Activated naive CD4-positive, alpha-beta T cell treated with anti-CD3 and anti-CD28 coated beads, Interleukin-2, amount 50 U/mL, for 24 hours (primary cell): Measurements from ENCODE around the gene EEF2KMT.
"Not testable (repeated sequence)": the region's sequence is repeated elsewhere in the genome, so short reads cannot be mapped to it uniquely, and the experiment has no call there.

Experiments
- H3K27ac Mint-ChIP-seq: one replicate; pipeline ENCODE4 v1.8.0; 2021; ENCODE audit warnings: mild to moderate bottlenecking, mixed read lengths
- H3K27me3 Mint-ChIP-seq: one replicate; pipeline ENCODE4 v1.8.0; 2021; ENCODE audit warnings: mixed read lengths
- H3K36me3 Mint-ChIP-seq: one replicate; pipeline ENCODE4 v1.8.0; 2021; ENCODE audit warnings: mixed read lengths
- H3K4me1 Mint-ChIP-seq: one replicate; pipeline ENCODE4 v1.8.0; 2021; ENCODE audit warnings: mixed read lengths
- H3K4me3 Mint-ChIP-seq: one replicate; pipeline ENCODE4 v1.8.0; 2021; ENCODE audit warnings: mild to moderate bottlenecking, mixed read lengths
- H3K9me3 Mint-ChIP-seq: one replicate; pipeline ENCODE4 v1.8.0; 2021; ENCODE audit warnings: mixed read lengths

The EEF2KMT gene

DNA sequence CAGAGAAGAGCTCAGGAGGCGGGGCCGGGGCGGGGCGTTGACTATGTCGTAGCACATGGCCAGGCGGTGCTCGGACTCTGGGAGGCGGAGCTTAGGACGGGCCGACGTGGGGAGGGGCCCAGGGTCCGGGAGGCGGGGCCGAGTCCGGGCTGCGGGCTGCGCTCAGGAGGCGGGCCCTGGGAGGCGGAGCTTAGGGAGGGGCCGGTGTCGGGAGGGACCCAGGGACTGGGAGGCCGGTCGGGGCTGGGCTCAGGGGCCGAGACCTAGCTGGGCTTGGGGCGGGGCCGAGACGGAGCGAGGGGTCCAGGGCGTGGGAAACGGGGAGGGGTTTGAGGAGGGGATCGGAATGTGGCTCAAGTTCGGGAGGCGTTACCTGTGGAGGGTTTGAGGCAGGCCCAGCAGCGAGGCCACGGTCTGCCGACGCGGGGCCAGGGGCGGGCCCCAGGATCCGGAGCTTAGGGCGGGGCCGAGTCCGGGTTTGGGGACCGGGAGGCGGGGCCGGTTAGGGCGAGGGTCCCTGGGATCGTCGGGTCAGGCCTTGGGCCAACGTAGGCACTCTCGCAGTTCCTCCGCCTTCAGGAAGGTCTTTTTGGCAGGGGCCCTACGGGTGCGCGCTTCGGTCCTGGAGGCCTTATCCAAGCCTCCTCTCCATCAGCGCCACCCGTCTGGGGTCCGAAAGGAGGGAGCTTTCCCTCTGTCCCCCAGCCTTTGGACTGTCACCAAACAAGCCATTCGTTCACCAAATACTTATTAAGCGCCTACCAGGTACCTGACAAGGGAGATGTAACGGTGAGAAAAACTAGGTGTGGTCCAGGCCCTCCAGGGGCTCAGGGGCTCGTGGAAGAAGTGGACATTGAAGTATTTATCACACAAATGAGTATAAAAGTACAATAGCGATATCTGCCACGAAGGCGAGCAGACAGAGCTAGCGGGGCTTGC is 895 bp upstream of the EEF2KMT start:
- Mint-ChIP-seq H3K4me3 (peak overlapping the region; percentile 84), H3K4me1 (peaks cover 25% of the 10 kb centered on the region), H3K27ac (peak overlapping the region; percentile 88)
- H3K9me3 Mint-ChIP-seq, H3K27me3 Mint-ChIP-seq, H3K36me3 Mint-ChIP-seq: not testable (repeated sequence)

DNA sequence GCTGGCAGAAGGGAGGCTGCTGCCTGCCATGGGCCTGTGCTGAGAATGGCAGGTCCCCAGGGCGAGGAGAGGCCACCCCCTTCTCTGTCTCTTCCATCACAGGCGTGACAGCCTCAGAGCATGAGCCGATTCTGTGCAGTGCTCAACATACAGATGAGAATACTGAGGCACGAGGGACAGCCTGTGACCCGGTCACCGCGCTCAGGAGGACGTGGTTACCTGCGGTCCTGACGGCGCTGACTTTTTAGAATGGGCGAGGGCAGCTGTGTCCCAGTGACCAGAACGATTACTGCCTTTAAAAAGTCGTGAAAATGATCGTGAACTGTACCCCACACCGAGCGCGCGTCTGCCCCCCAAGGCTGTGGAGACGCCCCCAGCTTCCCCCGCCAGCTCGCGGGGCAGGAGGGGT is 530 bp downstream of the EEF2KMT start:
- Mint-ChIP-seq H3K4me3 (peak overlapping the region; percentile 89), H3K27ac (peak overlapping the region; percentile 91), H3K4me1 (peaks cover 29% of the 10 kb centered on the region)
- not testable (repeated sequence) for H3K9me3 Mint-ChIP-seq, H3K36me3 Mint-ChIP-seq, H3K27me3 Mint-ChIP-seq

DNA sequence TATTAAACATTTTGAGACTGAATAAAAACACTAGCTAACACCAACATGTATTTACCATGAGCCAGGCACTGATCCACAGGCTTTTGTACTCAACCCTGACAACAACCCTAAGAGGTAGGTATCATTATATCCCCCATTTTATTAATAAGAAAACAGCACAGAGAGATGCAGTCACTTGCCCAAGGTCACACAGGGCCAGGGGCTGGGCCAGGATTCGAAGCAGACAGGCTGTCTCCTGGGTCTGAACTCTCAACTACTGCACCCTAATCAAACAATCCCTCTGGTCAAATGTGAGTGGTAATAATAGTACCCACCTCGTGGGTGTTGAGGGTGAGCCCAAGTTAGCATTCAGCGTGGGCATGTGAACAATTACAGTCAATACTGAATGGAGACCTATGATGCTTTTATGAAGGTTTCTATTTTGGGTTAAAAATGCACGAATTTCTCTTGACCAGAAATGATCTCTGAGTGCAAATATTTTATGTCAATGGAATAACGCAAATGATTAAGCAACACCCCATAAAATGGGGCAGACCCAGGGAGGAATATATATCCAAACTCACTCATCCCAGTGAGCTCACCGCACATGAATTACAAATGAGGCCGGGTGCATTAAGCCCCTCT is 1.0 kb downstream of the EEF2KMT start:
- H3K27me3 Mint-ChIP-seq, H3K9me3 Mint-ChIP-seq, H3K36me3 Mint-ChIP-seq: not testable (repeated sequence)
- Mint-ChIP-seq H3K4me3 (peak overlapping the region; percentile 89), H3K4me1 (peaks cover 32% of the 10 kb centered on the region), H3K27ac (peak overlapping the region; percentile 91)

DNA sequence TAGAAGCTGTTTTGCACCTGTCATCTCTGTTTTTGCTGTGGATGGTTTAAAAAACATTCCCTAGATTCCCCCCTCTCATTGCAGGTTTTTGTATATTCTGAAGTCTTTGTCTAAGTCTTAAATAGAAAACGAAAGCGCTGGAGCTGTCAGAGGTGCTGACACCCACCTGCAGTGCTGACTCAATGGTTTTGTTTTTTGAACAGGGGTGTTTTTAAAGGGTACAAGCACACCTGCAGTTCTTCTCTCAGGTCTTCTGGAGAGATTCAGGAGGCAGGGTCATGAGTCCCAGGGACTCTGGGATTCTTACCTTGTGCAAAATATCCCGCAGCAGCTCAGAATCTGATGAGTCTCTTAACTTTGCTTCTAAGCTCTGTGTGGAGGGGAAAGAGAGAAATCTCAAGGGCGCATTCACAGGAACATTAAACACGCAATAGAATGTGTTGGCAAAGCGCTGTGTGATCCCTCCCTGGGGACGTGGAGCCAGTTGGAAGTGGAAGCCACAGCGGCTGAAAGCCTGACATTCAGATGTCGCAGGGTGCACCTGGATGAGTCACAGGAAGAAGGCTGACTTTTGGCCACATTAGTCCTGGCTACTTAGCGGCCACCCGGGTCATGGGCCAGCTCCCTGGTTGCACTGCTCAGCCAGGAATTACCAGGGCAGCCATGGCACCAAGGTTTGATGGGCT is 2.3 kb downstream of the EEF2KMT start:
- not testable (repeated sequence) for H3K27me3 Mint-ChIP-seq, H3K9me3 Mint-ChIP-seq, H3K36me3 Mint-ChIP-seq, H3K4me3 Mint-ChIP-seq
- Mint-ChIP-seq H3K27ac (peak overlapping the region; percentile 62), H3K4me1 (peaks cover 32% of the 10 kb centered on the region)

DNA sequence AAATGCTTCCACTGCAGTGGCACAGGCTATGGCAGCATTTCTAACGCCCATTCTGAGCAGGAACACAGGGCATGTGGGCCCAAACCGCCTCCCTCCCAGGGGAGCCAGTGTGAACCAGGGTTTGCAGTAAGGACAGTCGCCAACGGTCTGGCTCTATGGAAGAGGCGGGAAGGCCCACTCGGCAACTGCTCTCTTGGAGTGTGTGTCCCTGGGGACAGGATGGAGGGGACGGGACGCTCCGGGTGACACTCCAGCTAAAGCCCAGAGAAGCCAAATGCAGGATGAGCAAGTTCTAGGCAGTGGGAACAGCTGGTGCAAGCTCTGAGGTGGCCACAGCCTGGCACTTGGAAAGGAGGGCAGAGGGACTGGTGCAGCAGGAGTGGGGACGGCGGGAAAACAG is 3.8 kb downstream of the EEF2KMT start:
- H3K36me3 Mint-ChIP-seq, H3K27ac Mint-ChIP-seq, H3K27me3 Mint-ChIP-seq, H3K4me3 Mint-ChIP-seq, H3K9me3 Mint-ChIP-seq: not testable (repeated sequence)
- peaks cover 26% of the 10 kb centered on the region for H3K4me1 Mint-ChIP-seq

DNA sequence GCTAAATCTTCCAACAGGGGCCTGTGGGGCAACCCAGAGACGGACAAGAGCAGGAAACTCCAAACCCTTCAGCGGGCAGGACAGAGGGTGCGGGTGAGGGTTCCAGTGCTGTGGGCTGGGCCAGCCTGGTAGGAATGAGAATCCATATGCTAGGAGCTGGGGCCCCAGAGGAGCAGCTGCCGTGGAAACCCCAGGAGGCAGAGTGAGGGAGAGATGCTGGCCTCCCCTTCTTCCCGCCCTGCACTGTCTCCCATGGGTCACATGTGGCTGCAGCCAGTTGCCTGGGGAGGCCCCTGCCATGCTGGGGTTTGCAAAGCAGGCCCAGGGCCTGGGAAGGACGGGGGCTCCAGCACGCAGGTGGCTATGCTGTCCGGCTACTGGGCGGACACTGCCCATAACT is 4.5 kb downstream of the EEF2KMT start:
- not testable (repeated sequence) for H3K4me3 Mint-ChIP-seq, H3K36me3 Mint-ChIP-seq, H3K27me3 Mint-ChIP-seq, H3K9me3 Mint-ChIP-seq, H3K27ac Mint-ChIP-seq
- peaks cover 25% of the 10 kb centered on the region for H3K4me1 Mint-ChIP-seq

DNA sequence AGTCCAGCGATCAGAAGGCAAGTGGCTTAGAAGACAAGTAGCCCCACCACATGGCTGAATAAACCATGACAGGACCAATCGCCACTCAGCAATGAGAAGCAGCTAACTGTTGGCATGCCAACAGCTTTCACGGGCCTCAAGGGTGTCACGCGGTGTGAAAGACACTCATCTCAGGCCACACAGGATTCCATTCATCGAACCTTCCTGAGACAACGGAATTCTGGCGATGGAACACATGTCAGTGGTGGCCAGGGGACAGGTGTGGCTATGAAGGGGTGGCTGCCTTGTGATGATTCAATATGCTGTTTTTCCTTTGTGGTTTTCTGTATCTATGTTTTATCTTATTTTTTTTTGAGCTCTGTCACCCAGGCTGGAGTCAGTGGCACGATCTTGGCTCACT is 7.0 kb downstream of the EEF2KMT start:
- not testable (repeated sequence) for H3K36me3 Mint-ChIP-seq, H3K9me3 Mint-ChIP-seq, H3K27me3 Mint-ChIP-seq, H3K4me3 Mint-ChIP-seq, H3K27ac Mint-ChIP-seq
- peaks cover 14% of the 10 kb centered on the region for H3K4me1 Mint-ChIP-seq

DNA sequence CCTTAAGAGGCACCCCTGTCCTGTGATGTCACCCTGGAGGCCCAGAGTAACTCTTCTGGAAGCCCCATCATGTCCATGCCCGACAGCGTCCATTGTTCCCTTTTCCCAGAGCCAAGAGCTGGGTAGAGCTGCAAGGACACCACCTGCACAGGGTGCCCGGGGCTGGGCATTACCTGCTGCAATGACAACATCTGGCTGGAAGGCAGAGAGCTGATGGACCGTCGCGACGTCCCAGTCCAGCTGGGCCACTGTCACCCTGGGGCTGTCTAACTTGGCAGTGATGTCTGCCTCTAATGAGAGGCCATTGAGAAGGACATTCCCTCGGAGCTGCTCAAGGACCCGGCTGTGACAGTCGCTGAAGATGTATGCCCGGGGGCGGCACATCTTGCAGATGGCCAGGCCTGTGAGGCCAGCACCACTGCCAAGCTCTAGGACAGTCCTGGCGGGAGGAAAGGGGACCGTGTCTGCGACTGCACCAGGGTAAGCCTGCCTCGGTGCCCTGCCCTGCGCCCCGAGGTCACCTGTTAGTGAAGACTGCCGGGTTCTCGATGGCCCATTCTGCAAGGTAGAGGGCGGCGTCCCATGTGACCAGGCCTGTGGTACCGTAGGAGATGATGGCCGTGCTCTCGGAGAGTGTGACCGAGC is 7.6 kb downstream of the EEF2KMT start:
- not testable (repeated sequence) for H3K36me3 Mint-ChIP-seq, H3K4me3 Mint-ChIP-seq, H3K4me1 Mint-ChIP-seq, H3K27me3 Mint-ChIP-seq, H3K27ac Mint-ChIP-seq, H3K9me3 Mint-ChIP-seq

DNA sequence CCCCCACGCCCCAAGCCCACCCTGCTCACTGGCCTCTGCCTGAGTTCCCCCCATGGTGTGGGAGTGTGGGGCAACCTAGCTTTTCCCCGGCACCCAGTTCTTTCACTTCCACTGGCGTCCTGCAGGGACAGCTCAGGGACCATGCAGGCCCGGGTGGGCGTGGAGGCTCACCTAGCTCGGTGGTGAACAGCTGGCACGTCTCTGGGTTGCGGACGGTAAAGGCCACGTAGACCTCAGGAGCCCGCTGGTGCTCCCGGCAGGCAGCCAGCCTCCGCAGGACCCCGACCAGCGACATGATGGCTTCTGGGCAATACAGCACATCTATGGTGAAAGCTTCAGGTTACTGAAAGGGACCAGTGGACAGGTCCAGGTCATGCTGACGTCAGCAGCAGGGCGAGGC is 8.7 kb downstream of the EEF2KMT start:
- not testable (repeated sequence) for H3K36me3 Mint-ChIP-seq, H3K9me3 Mint-ChIP-seq, H3K4me3 Mint-ChIP-seq, H3K4me1 Mint-ChIP-seq, H3K27me3 Mint-ChIP-seq, H3K27ac Mint-ChIP-seq

DNA sequence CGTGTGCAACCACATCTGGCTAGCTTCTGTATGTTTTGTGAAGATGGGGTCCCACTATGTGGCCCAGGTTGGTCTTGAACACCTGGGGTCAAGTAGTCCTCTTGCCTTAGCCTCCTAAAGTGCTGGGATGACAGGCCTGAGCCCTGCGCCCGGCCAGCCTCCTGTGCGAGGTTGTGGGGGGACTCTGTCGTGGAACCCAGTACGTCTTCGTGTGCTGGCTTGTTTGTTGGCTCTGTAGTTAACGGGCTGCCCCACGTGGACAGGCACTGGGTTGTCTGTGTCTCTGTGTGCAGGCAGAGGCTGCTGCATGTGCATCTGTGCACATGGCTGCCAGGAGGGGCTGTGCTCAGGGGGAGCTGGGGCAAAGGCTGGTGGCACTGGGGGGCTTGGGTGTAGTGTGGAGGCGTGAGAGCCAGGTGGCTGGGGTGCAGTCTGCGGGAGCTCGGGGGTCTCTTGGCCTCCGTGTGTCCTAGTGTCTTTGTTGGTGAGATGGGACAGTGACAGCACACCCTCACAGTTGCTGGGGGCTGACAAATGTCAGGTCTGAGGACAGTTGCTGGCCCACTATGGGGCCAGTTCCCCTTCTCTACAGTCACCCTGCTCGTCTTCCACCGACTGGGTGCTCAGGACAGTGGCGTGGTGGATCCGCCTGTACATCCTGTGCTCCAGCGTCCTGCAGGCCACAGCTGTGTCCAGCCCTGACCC is 9.4 kb downstream of the EEF2KMT start:
- not testable (repeated sequence) for H3K27ac Mint-ChIP-seq, H3K4me3 Mint-ChIP-seq, H3K36me3 Mint-ChIP-seq, H3K9me3 Mint-ChIP-seq, H3K27me3 Mint-ChIP-seq, H3K4me1 Mint-ChIP-seq

DNA sequence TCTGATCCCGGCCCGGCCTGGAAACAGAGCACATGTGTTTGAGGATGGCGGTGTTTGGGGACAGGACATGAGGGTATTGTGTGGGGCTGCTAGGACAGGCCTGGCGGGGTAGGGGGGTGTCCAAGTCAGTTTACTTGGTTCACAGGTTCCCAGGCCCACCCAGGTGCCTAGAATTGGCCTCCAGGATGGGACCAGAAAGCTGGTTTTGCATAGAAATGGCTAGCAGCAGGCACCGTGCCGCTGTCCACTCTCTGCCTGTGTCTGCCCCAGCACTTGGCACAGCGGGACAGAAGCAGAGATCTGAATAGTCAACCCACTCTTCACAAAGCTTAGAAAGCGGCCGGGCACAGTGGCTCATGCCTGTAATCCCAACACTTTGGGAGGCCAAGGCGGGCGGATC is 11.9 kb downstream of the EEF2KMT start:
- not testable (repeated sequence) for H3K36me3 Mint-ChIP-seq, H3K4me1 Mint-ChIP-seq, H3K4me3 Mint-ChIP-seq, H3K9me3 Mint-ChIP-seq, H3K27me3 Mint-ChIP-seq
- peak overlapping the region; percentile 30 for H3K27ac Mint-ChIP-seq

DNA sequence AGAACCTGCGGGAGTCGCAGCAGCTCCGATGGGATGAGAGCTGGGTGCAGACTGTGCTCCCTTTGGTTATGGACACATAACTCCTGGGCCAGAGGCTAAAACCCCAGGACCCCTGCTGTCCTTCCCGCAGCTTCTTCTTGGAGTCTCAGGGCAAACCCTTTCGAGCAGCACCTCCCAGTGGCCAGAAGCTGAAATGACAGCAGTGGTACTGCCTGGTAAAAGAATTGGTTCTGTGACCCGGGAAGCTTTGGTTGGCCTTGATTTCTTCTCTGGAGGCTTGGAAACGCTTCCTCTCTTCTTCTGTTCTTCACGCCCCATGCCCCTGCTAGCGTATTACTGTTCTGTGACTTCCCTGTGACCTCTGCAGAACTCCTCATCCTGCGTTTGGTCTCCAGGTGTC is 12.8 kb downstream of the EEF2KMT start:
- not testable (repeated sequence) for H3K36me3 Mint-ChIP-seq, H3K27me3 Mint-ChIP-seq, H3K9me3 Mint-ChIP-seq, H3K4me1 Mint-ChIP-seq, H3K4me3 Mint-ChIP-seq
- H3K27ac Mint-ChIP-seq: peak overlapping the region; percentile 79

DNA sequence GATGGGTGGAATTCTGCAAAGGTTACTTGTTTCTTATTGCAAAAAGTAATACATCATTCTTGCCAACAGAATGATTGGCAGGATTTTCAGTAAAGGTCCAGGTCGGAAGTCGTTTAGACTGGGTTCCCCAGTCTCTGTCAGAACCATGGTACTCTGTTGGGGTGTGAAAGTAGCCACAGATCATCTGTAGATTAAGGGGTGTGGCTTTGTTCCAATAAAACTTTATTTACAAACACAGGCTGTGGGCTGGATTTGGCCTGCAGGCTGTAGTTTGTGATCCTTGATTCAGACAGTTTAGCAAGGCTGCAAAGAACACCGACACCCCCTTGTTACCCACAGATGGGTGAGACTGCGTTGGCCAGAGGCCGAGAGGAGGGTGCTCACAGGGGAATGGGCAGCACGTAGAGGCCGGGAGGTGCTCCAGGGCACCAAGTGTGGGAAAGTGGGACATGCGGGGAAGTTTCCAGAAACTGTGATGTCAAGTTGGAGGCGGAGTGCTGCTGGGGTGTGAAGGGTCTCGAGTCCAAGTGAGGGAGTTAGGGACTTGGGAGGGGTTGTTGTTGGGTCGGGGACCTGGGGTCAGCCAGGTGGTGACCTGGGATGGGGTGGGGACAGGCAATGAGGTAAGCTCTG is 13.4 kb downstream of the EEF2KMT start:
- H3K27me3 Mint-ChIP-seq, H3K9me3 Mint-ChIP-seq, H3K36me3 Mint-ChIP-seq, H3K4me3 Mint-ChIP-seq, H3K4me1 Mint-ChIP-seq, H3K27ac Mint-ChIP-seq: not testable (repeated sequence)

DNA sequence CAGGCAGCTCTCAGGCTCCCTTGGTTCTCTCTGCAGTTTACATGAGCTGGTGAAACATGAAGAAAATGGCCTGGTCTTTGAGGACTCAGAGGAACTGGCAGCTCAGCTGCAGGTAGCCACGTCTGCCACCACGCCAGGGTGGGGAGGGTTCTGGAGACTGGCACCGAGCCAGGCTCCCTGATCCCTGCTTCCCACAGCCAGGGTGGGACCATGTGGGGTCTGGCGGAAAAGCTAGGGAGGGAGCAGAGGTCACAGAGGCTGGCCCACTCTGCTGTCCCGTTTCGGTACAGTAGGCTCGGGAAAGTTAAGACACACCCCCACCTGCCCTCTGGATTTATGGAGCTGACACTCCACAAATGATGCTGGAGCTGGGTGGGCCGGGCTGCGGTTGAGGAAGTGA is 13.9 kb downstream of the EEF2KMT start:
- not testable (repeated sequence) for H3K4me3 Mint-ChIP-seq

DNA sequence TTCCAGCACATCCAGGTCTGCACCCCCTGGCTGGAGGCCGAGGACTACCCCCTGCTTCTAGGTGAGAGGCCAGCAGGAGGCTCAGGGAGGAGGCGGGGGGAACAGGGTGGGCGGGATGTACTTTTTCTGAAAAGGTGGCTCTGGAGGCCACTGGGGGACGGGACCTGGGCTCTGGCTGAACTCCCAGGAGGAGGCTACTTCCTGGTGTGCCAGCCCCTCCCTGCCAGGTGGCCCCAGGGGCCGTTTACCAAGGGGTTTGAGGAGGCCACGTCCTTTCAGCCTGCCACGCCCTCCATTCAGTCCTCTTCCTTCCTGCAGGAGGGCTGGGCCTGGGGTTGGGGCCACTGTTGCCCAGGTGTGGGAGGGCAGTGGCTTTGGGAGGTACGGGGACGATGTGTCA is 16.6 kb downstream of the EEF2KMT start:
- not testable (repeated sequence) for H3K27me3 Mint-ChIP-seq, H3K4me1 Mint-ChIP-seq, H3K4me3 Mint-ChIP-seq, H3K27ac Mint-ChIP-seq, H3K9me3 Mint-ChIP-seq, H3K36me3 Mint-ChIP-seq

More for the DNA sequence above, 13.9 kb downstream of the EEF2KMT start:
- H3K27ac Mint-ChIP-seq, H3K4me1 Mint-ChIP-seq, H3K27me3 Mint-ChIP-seq, H3K9me3 Mint-ChIP-seq, H3K36me3 Mint-ChIP-seq: not testable (repeated sequence)
